ENCODE measurements around the gene SCRN1.
"Not testable (repeated sequence)": the region's sequence is repeated elsewhere in the genome, so short reads cannot be mapped to it uniquely, and the experiment has no call there.

- not testable (repeated sequence) for TF ChIP-seq CTCF (conservative IDR thresholded peaks at IDR 0.05; ENCODE audit: low read length); EZH2phosphoT487 (IDR thresholded peaks at IDR 0.05; ENCODE audit: borderline replicate concordance, low read depth, low read length)
These were observed 28.0 kb downstream of the SCRN1 start for GRCh38 chr7:29961611-29962010.

Measured in OCI-LY7 (cell line).